Measurements from ENCODE around the gene GRIK4.

GRCh38 chr11:120752668-120753067, 241.1 kb downstream of the GRIK4 start:
- no peak for TF ChIP-seq CTCF (conservative IDR thresholded peaks at IDR 0.05; ENCODE audit: low read depth, low read length)
- TF ChIP-seq EZH2 (IDR thresholded peaks at IDR 0.05; ENCODE audit: low read length, unreplicated experiment): no peak

Data from PC-3 (cell line).